GM12892 (cell line): ENCODE results near the gene CUL9.

Experiments used
- POLR2A ChIP-seq: IDR thresholded peaks from 2 replicates; pipeline ENCODE4 v1.6.1; 2011; ENCODE audit warnings: low read depth, low read length, control low read depth
- POLR2AphosphoS5 ChIP-seq: IDR thresholded peaks from 2 replicates; pipeline ENCODE4 v1.6.1; 2011; ENCODE audit warnings: low read depth, low read length, control low read depth

GRCh38 chr6:43172104-43173007 lies 9.6 kb upstream of the CUL9 start:
- peak; percentile 26; the same call in 1 of the 2 replicates for TF ChIP-seq POLR2A
- peak; percentile 31; the same call in 1 of the 2 replicates for TF ChIP-seq POLR2AphosphoS5
